ENCODE results near the gene LDAH. TPM values are rescaled to one million over a fixed set of nuclear protein-coding genes. Genes with fewer than 3 reads are reported as not detected.
"Not testable (repeated sequence)": the region's sequence is repeated elsewhere in the genome, so short reads cannot be mapped to it uniquely, and the experiment has no call there.

The LDAH gene
- polyA plus RNA-seq, 4 donors = 32.9 to 38.8 (median 36.1) TPM

GRCh38 chr2:20725782-20726181 is 97.1 kb downstream of the LDAH start:
- no peak for DNase-seq (ENCODE audit: low read depth in 4 of 4, low spot score in 2 of 4)

GRCh38 chr2:20724500-20725053 is 98.3 kb downstream of the LDAH start:
- no peak for DNase-seq (ENCODE audit: low read depth in 4 of 4, low spot score in 2 of 4)

GRCh38 chr2:20723543-20723942 is 99.4 kb downstream of the LDAH start:
- no peak for DNase-seq (ENCODE audit: low read depth in 4 of 4, low spot score in 2 of 4)

- no peak for DNase-seq (ENCODE audit: low read depth in 4 of 4, low spot score in 2 of 4)
These were observed 100.2 kb downstream of the LDAH start for GRCh38 chr2:20722592-20723240.

- DNase-seq (ENCODE audit: low read depth in 4 of 4, low spot score in 2 of 4) = no peak
These were observed 105.3 kb downstream of the LDAH start for GRCh38 chr2:20717641-20718040.

GRCh38 chr2:20716164-20716563 is 106.7 kb downstream of the LDAH start:
- not testable (repeated sequence) for DNase-seq (ENCODE audit: low read depth in 4 of 4, low spot score in 2 of 4)

- DNase-seq (ENCODE audit: low read depth in 4 of 4, low spot score in 2 of 4) = not testable (repeated sequence)
These were observed 108.5 kb downstream of the LDAH start for GRCh38 chr2:20714412-20714811.

GRCh38 chr2:20713585-20713984 is 109.3 kb downstream of the LDAH start:
- not testable (repeated sequence) for DNase-seq (ENCODE audit: low read depth in 4 of 4, low spot score in 2 of 4)

GRCh38 chr2:20711641-20712040 is 111.3 kb downstream of the LDAH start:
- DNase-seq (ENCODE audit: low read depth in 4 of 4, low spot score in 2 of 4) = not testable (repeated sequence)

GRCh38 chr2:20707601-20708000 is 115.3 kb downstream of the LDAH start:
- no peak for DNase-seq (ENCODE audit: low read depth in 4 of 4, low spot score in 2 of 4)

GRCh38 chr2:20706786-20707185 is 116.1 kb downstream of the LDAH start:
- no peak for DNase-seq (ENCODE audit: low read depth in 4 of 4, low spot score in 2 of 4)

- DNase-seq (ENCODE audit: low read depth in 4 of 4, low spot score in 2 of 4) = no peak
These were observed 116.7 kb downstream of the LDAH start for GRCh38 chr2:20706217-20706616.

GRCh38 chr2:20704886-20705285 is 118.0 kb downstream of the LDAH start:
- no peak for DNase-seq (ENCODE audit: low read depth in 4 of 4, low spot score in 2 of 4)

- no peak for DNase-seq (ENCODE audit: low read depth in 4 of 4, low spot score in 2 of 4)
These were observed 120.3 kb downstream of the LDAH start for GRCh38 chr2:20702563-20702962.

- no peak for DNase-seq (ENCODE audit: low read depth in 4 of 4, low spot score in 2 of 4)
These were observed 123.8 kb downstream of the LDAH start for GRCh38 chr2:20698916-20699613.

GRCh38 chr2:20697322-20697934 is 125.5 kb downstream of the LDAH start:
- no peak for DNase-seq (ENCODE audit: low read depth in 4 of 4, low spot score in 2 of 4)

- no peak for DNase-seq (ENCODE audit: low read depth in 4 of 4, low spot score in 2 of 4)
These were observed 126.5 kb downstream of the LDAH start for GRCh38 chr2:20696366-20696765.

GRCh38 chr2:20693317-20693716 is 129.6 kb downstream of the LDAH start:
- DNase-seq (ENCODE audit: low read depth in 4 of 4, low spot score in 2 of 4) = no peak

- DNase-seq (ENCODE audit: low read depth in 4 of 4, low spot score in 2 of 4) = no peak
These were observed 130.8 kb downstream of the LDAH start for GRCh38 chr2:20692081-20692480.

GRCh38 chr2:20691076-20691734 is 131.7 kb downstream of the LDAH start:
- DNase-seq (ENCODE audit: low read depth in 4 of 4, low spot score in 2 of 4) = no peak

All from left renal cortex interstitium (tissue), 4 donors.